ENCODE data around the gene DYNC2LI1. TPM values are rescaled to one million over a fixed set of nuclear protein-coding genes. Genes with fewer than 3 reads are reported as not detected.
A peak's percentile ranks its signal among the peaks of the same experiment; 100 is the strongest.

Gene DYNC2LI1
- total and polyA plus RNA-seq, 8 donors, result 3.5 to 43.1 (median 26.4) TPM

- intact Hi-C loops (cut with DNase I; ENCODE audit: low total_unique reads), result no loop called here
- Histone ChIP-seq H3K27ac (no peak overlapping the region), H3K27me3 (no peaks in the 10 kb centered on the region), H3K9me3 (no peaks in the 10 kb centered on the region), H3K4me3 (no peak overlapping the region), H3K36me3 (peaks cover 0 to 5% (median 0%) of the 10 kb centered on the region in 4 donors), H3K4me1 (no peaks in the 10 kb centered on the region)
- DNase-seq, result no peak
- TF ChIP-seq CTCF (IDR thresholded peaks at IDR 0.05), result no peak
These were observed 21.5 kb upstream of the DYNC2LI1 start for GRCh38 chr2:43752302-43752701.

GRCh38 chr2:43754180-43754579 lies 19.7 kb upstream of the DYNC2LI1 start:
- no peak overlapping the region for H3K4me3 ChIP-seq
- H3K27me3 ChIP-seq, result no peaks in the 10 kb centered on the region
- H3K9me3 ChIP-seq, result no peaks in the 10 kb centered on the region
- WGBS, 5 donors, result 82 to 88% (median 86%) methylated on average over 7 of the region's 7 CpGs
- H3K27ac ChIP-seq, result no peak overlapping the region
- intact Hi-C loops (cut with DNase I; ENCODE audit: low total_unique reads), result no loop called here
- TF ChIP-seq CTCF (IDR thresholded peaks at IDR 0.05) (no peak), EP300 (IDR thresholded peaks at IDR 0.05) (no peak), POLR2A (IDR thresholded peaks at IDR 0.05) (no peak)
- no peak for DNase-seq
- H3K36me3 ChIP-seq, result peaks cover 0 to 5% (median 0%) of the 10 kb centered on the region in 4 donors
- H3K4me1 ChIP-seq, result peaks cover 0 to 14% (median 0%) of the 10 kb centered on the region in 4 donors

- no peak overlapping the region for H3K4me3 ChIP-seq
- peak overlapping the region in 2 of 5 donors; percentile 7 to 46 for H3K27ac ChIP-seq
- intact Hi-C loops (cut with DNase I; ENCODE audit: low total_unique reads), result no loop called here
- DNase-seq, result no peak
- H3K36me3 ChIP-seq, result peaks cover 0 to 7% (median 2%) of the 10 kb centered on the region in 4 donors
- H3K9me3 ChIP-seq, result no peaks in the 10 kb centered on the region
- WGBS, 5 donors, result 49 to 74% (median 65%) methylated on average over 3 of the region's 3 CpGs
- TF ChIP-seq POLR2AphosphoS5 (IDR thresholded peaks at IDR 0.05), result no peak
- no peak for TF ChIP-seq EP300 (IDR thresholded peaks at IDR 0.05)
- no peak for TF ChIP-seq POLR2A (IDR thresholded peaks at IDR 0.05)
- no peak for TF ChIP-seq CTCF (IDR thresholded peaks at IDR 0.05)
- peaks cover 0 to 20% (median 0%) of the 10 kb centered on the region in 4 donors for H3K4me1 ChIP-seq
- no peaks in the 10 kb centered on the region for H3K27me3 ChIP-seq
These were observed 15.1 kb upstream of the DYNC2LI1 start for GRCh38 chr2:43758739-43759138.

GRCh38 chr2:43759195-43759594 lies 14.6 kb upstream of the DYNC2LI1 start:
- Histone ChIP-seq H3K36me3 (peaks cover 0 to 7% (median 2%) of the 10 kb centered on the region in 4 donors), H3K27ac (peak overlapping the region in 2 of 5 donors; percentile 7 to 46), H3K4me1 (peaks cover 0 to 20% (median 0%) of the 10 kb centered on the region in 4 donors), H3K4me3 (no peak overlapping the region), H3K9me3 (no peaks in the 10 kb centered on the region), H3K27me3 (no peaks in the 10 kb centered on the region)
- intact Hi-C loops (cut with DNase I; ENCODE audit: low total_unique reads), result no loop called here
- TF ChIP-seq CTCF (IDR thresholded peaks at IDR 0.05), result no peak
- TF ChIP-seq POLR2AphosphoS5 (IDR thresholded peaks at IDR 0.05), result peak in 1 of 3 donors; percentile 12
- no peak for TF ChIP-seq POLR2A (IDR thresholded peaks at IDR 0.05)
- DNase-seq, result no peak

All from stomach (tissue), 9 donors.